K562 (cell line): ENCODE measurements around the gene GABRA1. TPM values are rescaled to one million over a fixed set of nuclear protein-coding genes. Genes with fewer than 3 reads are reported as not detected.

ENCODE experiments used
- ATAC-seq: fragments of 200-7000 bp; cut with Tn5 transposase; 3 replicates; pipeline ENCODE4 v1.9.1; 2020; ENCODE audit warnings: moderate library complexity
- BruUV-seq: library from RNA; stranded (reverse); fragments of 400-500 nt; replicated peaks from 2 replicates; lab custom pipeline; 2021; lab: Mats Ljungman, UMichigan
- CTCF ChIA-PET: fragments of 300-600 bp; formaldehyde crosslinking; extraction: SDS; loops from one replicate; lab custom pipeline; 2021; ENCODE audit warnings: low intra/inter-chr PET ratio; lab: Yijun Ruan, JAX
- POLR2A ChIA-PET: fragments of 300-600, 350-650 bp; sonication (Branson Sonifier 250); formaldehyde crosslinking; extraction: SDS; loops from one replicate; lab custom pipeline; 2021; ENCODE audit warnings: antibody characterized with exemption, inconsistent platforms; lab: Yijun Ruan, JAX
- DNase-seq, 4 experiments: peaks; one replicate each; pipeline versions ENCODE4 v3.0.0 to v3.0.0-alpha.2; 2011 to 2018; ENCODE audit warnings: low spot score in 3 of 4, mixed read lengths in 3 of 4; ENCODE audit errors: extremely low read depth in 1 of 4
- FAIRE-seq: peaks from 2 replicates; lab custom pipeline; 2011; peaks lifted over from hg19 to GRCh38; lab: Jason Lieb, UNC
- H2AFZ ChIP-seq: 2 replicates; pipeline ENCODE4 v1.6.0; 2011; ENCODE audit warnings: low read depth, low read length, control low read depth, inconsistent platforms
- H3K27ac ChIP-seq: fragments of 200-600 bp; 3 replicates; pipeline ENCODE4 v1.8.0; 2011; ENCODE audit warnings: low read depth, mild to moderate bottlenecking, control low read depth, inconsistent platforms, low read length, moderate library complexity, mixed read lengths; ENCODE audit errors: extremely low read depth
- H3K27me3 ChIP-seq, 2 experiments: fragments of 300-600 bp in 1 of 2; 2 replicates in 1 of 2; 3 replicates in 1 of 2; pipeline versions ENCODE4 v1.6.0 to v1.8.0; 2011; ENCODE audit warnings: inconsistent platforms in 2 of 2, low read length in 2 of 2, mild to moderate bottlenecking in 1 of 2, mixed read lengths in 1 of 2, moderate library complexity in 1 of 2; ENCODE audit not compliant: control insufficient read depth in 2 of 2, insufficient read depth in 2 of 2
- H3K36me3 ChIP-seq: fragments of 300-600 bp; 3 replicates; pipeline ENCODE4 v1.8.0; 2011; ENCODE audit warnings: mild to moderate bottlenecking, low read length, inconsistent platforms; ENCODE audit not compliant: control insufficient read depth, insufficient read depth
- H3K4me1 ChIP-seq, 2 experiments: fragments of 200-600 bp in 1 of 2; replicated peaks in 1 of 2; 2 replicates in 1 of 2; 3 replicates in 1 of 2; pipeline versions ENCODE4 v1.5.1 to v1.8.0; 2011; ENCODE audit warnings: inconsistent platforms in 2 of 2, low read length in 2 of 2, mild to moderate bottlenecking in 1 of 2, mixed read lengths in 1 of 2, moderate library complexity in 1 of 2; ENCODE audit not compliant: control insufficient read depth in 2 of 2, insufficient read depth in 2 of 2
- H3K4me2 ChIP-seq: 2 replicates; pipeline ENCODE4 v1.6.1; 2011; ENCODE audit warnings: low read length, control low read depth, inconsistent platforms, mixed read lengths; ENCODE audit not compliant: insufficient read depth
- H3K4me3 ChIP-seq: fragments of 200-600 bp; sonication (generic), shearing (Covaris generic); 2 replicates; pipeline ENCODE4 v1.5.1; 2016; ENCODE audit warnings: control low read depth, inconsistent platforms
- H3K79me2 ChIP-seq: fragments of 200-600 bp; 3 replicates; pipeline ENCODE4 v1.8.0; 2011; ENCODE audit warnings: low read length, inconsistent platforms; ENCODE audit not compliant: control insufficient read depth, insufficient read depth
- H3K9ac ChIP-seq, 2 experiments: 2 replicates each; pipeline versions ENCODE4 v1.6.0 to v1.6.1; 2011; ENCODE audit warnings: low read depth in 2 of 2, low read length in 2 of 2, control low read depth in 1 of 2, inconsistent platforms in 1 of 2, mild to moderate bottlenecking in 1 of 2, mixed read lengths in 1 of 2; ENCODE audit not compliant: insufficient read depth in 1 of 2
- H3K9me1 ChIP-seq: one replicate; pipeline ENCODE4 v1.6.0; 2011; ENCODE audit warnings: inconsistent platforms, mild to moderate bottlenecking, low read length, moderate library complexity; ENCODE audit not compliant: control insufficient read depth, insufficient read depth
- H3K9me3 ChIP-seq: replicated peaks from 2 replicates; pipeline ENCODE4 v1.5.1; 2011; ENCODE audit warnings: low read depth, low read length, inconsistent platforms; ENCODE audit not compliant: control insufficient read depth, insufficient read depth
- H4K20me1 ChIP-seq: replicated peaks from 2 replicates; pipeline ENCODE4 v1.6.1; 2011; ENCODE audit warnings: low read length, inconsistent platforms, mixed read lengths; ENCODE audit not compliant: control insufficient read depth, insufficient read depth
- ASH1L ChIP-seq: fragments of 450-650 bp; IDR thresholded peaks from 2 replicates; pipeline ENCODE4 v1.6.1; 2018; ENCODE audit warnings: borderline replicate concordance, mild to moderate bottlenecking, low read depth; ENCODE audit not compliant: partially characterized antibody
- DDX20 ChIP-seq: fragments of 450-650 bp; IDR thresholded peaks from 2 replicates; pipeline ENCODE4 v1.6.1; 2016; ENCODE audit warnings: missing genetic modification characterization, low read depth, mild to moderate bottlenecking, missing compliant biosample characterization, moderate library complexity
- ETV1 ChIP-seq: fragments of 450-650 bp; conservative IDR thresholded peaks from 2 replicates; pipeline ENCODE4 v1.6.1; 2016; ENCODE audit warnings: missing genetic modification characterization, control low read depth, low read depth, missing compliant biosample characterization
- FOSL1 ChIP-seq: fragments of 200-800 bp; sonication (Bioruptor generic); conservative IDR thresholded peaks from 2 replicates; pipeline ENCODE4 v1.6.1; 2016; ENCODE audit warnings: missing genetic modification characterization, missing compliant biosample characterization
- GATA2 ChIP-seq: sonication (generic); formaldehyde crosslinking; IDR thresholded peaks from 2 replicates; pipeline ENCODE4 v1.4.0; 2020; ENCODE audit warnings: mild to moderate bottlenecking, missing genetic modification reagents
- KAT7 ChIP-seq: sonication (generic); formaldehyde crosslinking; IDR thresholded peaks from 2 replicates; pipeline ENCODE4 v1.8.0; 2022; ENCODE audit warnings: missing genetic modification reagents, mild to moderate bottlenecking, borderline replicate concordance
- MCM3 ChIP-seq: fragments of 450-650 bp; IDR thresholded peaks from 2 replicates; pipeline ENCODE4 v1.6.1; 2016
- PRMT5 ChIP-seq: sonication (generic); formaldehyde crosslinking; IDR thresholded peaks from 2 replicates; pipeline ENCODE4 v1.5.0; 2020; ENCODE audit warnings: missing genetic modification reagents
- RBM25 ChIP-seq: fragments of 200-400 bp; formaldehyde crosslinking; IDR thresholded peaks from 2 replicates; pipeline ENCODE4 v1.6.1; 2018; ENCODE audit warnings: low read length, low read depth, moderate library complexity; ENCODE audit not compliant: severe bottlenecking
- RFX7 ChIP-seq: fragments of 250-450 bp; sonication (Bioruptor Pico); IDR thresholded peaks from 2 replicates; pipeline ENCODE4 v1.5.1; 2021; ENCODE audit warnings: mild to moderate bottlenecking
- SMARCA5 ChIP-seq: fragments of 450-650 bp; IDR thresholded peaks from 2 replicates; pipeline ENCODE4 v1.6.1; 2016
- ZBTB1 ChIP-seq: sonication (generic); formaldehyde crosslinking; IDR thresholded peaks from 2 replicates; pipeline ENCODE4 v1.8.1; 2023; ENCODE audit warnings: missing genetic modification reagents, low read depth, mild to moderate bottlenecking, borderline replicate concordance
- ZBTB7A ChIP-seq: IDR thresholded peaks from 2 replicates; pipeline ENCODE4 v1.6.1; 2011; ENCODE audit warnings: low read depth, mild to moderate bottlenecking, low read length, moderate library complexity, borderline replicate concordance; ENCODE audit not compliant: control insufficient read depth
- ZNF431 ChIP-seq: sonication (generic); formaldehyde crosslinking; IDR thresholded peaks from 2 replicates; pipeline ENCODE4 v1.8.0; 2022; ENCODE audit warnings: mild to moderate bottlenecking, missing genetic modification reagents
- WGBS: fragments of 100-300 bp; shearing (Covaris generic); methylation state at CpG from one replicate; pipeline ENCODE4 v1.1.6; 2016; ENCODE audit warnings: low coverage, mixed read lengths; ENCODE audit not compliant: insufficient coverage; ENCODE audit errors: missing lambda C conversion rate; 5-methylcytosine and 5-hydroxymethylcytosine counted together
- in situ Hi-C: fragments of 300-500 bp; cut with MboI; formaldehyde crosslinking; loops from 4 replicates; pipeline ENCODE4 v1.15.0; 2018; ENCODE audit warnings: inconsistent platforms, mixed read lengths
- intact Hi-C: fragments of 100-400 bp; cut with micrococcal nuclease; formaldehyde crosslinking; loops from 2 replicates; pipeline ENCODE4 v1.14.2; 2022
- polyA plus RNA-seq, 8 experiments: library from polyadenylated mRNA; depleted of rRNA in 4 of 8; stranded (reverse) in 5 of 8; unstranded in 3 of 8; fragments of >200 nt; fragmentation: Nextera tagmentation in 2 of 8; fragmentation: Illumina TruSeq in 1 of 8; extraction: Ambion mirVana in 2 of 8; extraction: Trizol in 1 of 8; gene quantifications; 2 replicates each; pipeline versions ENCODE4 v1.2.1 to v1.2.3, GENCODE V29; 2011 to 2014; ENCODE audit warnings: inconsistent platforms in 1 of 8, missing spikeins in 1 of 8
- total RNA-seq, 7 experiments: library from RNA; depleted of rRNA in 6 of 7; stranded (reverse); fragments of >200 nt in 6 of 7; fragmentation: Illumina TruSeq in 2 of 7; extraction: Trizol in 2 of 7; gene quantifications; 2 replicates each; pipeline versions ENCODE4 v1.2.1 to v1.2.3, GENCODE V29; 2011 to 2021; ENCODE audit warnings: low replicate concordance in 1 of 7
- TF ChIP-seq, protein P1 (sequence below), 3 experiments: IDR thresholded peaks in 2 of 3; conservative IDR thresholded peaks in 1 of 3; 2 replicates each; pipeline ENCODE4 v1.5.1; 2011 to 2012; ENCODE audit warnings: low read length in 3 of 3, mild to moderate bottlenecking in 3 of 3, control low read depth in 2 of 3, improper control_type of control experiment in 1 of 3, inconsistent platforms in 1 of 3, low read depth in 1 of 3, mixed read lengths in 1 of 3, moderate library complexity in 1 of 3; ENCODE audit not compliant: insufficient read depth in 2 of 3
- TF ChIP-seq, protein P2 (sequence below): IDR thresholded peaks from 2 replicates; pipeline ENCODE4 v1.6.1; 2011; ENCODE audit warnings: borderline replicate concordance, low read depth, mild to moderate bottlenecking, moderate library complexity, low read length; ENCODE audit not compliant: insufficient read depth, poor library complexity, severe bottlenecking

GABRA1 gene
- total and polyA plus RNA-seq, 9 of the 15 experiments (the other 6 are each of a cell fraction or from before 2014, with no cell fraction given): 0.07 TPM; not detected in 8

DNA sequence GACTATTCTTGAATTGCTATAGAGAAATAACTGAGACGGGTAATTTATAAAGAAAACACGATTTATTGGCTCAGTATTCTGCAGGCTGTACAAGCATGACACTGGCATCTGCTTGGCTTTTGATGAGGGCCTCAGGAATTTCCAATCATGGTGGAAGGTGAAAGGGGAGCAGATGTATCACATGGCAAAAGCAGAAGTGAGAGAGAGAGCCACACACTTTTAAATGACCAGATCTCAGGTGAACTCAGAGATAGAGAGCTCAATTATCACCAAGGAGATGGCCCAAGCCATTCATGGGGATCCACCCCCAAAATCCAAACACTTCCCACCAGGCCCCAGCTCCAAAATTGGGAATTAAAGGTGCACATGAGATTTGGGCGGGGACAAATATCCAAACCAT lies 15.3 kb downstream of the GABRA1 start (continued):
- TF ChIP-seq, protein P1, sequence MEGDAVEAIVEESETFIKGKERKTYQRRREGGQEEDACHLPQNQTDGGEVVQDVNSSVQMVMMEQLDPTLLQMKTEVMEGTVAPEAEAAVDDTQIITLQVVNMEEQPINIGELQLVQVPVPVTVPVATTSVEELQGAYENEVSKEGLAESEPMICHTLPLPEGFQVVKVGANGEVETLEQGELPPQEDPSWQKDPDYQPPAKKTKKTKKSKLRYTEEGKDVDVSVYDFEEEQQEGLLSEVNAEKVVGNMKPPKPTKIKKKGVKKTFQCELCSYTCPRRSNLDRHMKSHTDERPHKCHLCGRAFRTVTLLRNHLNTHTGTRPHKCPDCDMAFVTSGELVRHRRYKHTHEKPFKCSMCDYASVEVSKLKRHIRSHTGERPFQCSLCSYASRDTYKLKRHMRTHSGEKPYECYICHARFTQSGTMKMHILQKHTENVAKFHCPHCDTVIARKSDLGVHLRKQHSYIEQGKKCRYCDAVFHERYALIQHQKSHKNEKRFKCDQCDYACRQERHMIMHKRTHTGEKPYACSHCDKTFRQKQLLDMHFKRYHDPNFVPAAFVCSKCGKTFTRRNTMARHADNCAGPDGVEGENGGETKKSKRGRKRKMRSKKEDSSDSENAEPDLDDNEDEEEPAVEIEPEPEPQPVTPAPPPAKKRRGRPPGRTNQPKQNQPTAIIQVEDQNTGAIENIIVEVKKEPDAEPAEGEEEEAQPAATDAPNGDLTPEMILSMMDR (IDR thresholded peaks at IDR 0.05 in 2 of 3, conservative IDR thresholded peaks at IDR 0.05 in 1 of 3; ENCODE audit: insufficient read depth in 2 of 3, low read depth in 1 of 3, low read length in 3 of 3): no peak
- TF ChIP-seq RBM25 (no peak), GATA2 (CRISPR knock-in tag) (no peak), FOSL1 (tag) (no peak), ASH1L (no peak), ZBTB1 (CRISPR knock-in tag) (no peak), ETV1 (no peak), DDX20 (tag) (no peak)

DNA sequence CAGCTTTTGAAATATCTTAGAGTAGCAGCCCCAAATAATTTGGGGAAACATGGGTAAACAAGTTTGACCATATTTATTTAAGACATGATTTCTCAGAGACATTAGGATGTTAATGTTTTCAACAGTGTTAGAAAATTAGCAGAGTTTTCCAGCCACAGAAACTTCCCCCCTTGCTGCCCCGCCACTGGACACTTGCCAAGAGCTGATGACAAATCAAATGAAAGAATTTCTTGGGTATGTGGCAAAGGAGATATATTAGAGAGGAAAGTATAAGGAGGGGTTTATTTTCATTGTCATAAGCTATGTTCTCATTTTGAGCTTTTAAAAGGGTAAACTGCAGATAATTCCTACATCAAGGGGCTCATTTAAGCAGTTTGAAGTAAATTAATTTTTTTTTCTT lies 15.9 kb downstream of the GABRA1 start:
- BruUV-seq: no TSS peak
- Histone ChIP-seq H3K79me2 (no peaks in the 10 kb centered on the region), H3K4me1 (no peaks in the 10 kb centered on the region), H3K27ac (no peak overlapping the region), H4K20me1 (no peaks in the 10 kb centered on the region), H3K9me1 (no peaks in the 10 kb centered on the region), H3K9ac (no peak overlapping the region), H2AFZ (no peak overlapping the region), H3K27me3 (no peaks in the 10 kb centered on the region), H3K4me2 (no peak overlapping the region), H3K4me3 (no peak overlapping the region), H3K36me3 (no peaks in the 10 kb centered on the region), H3K9me3 (no peaks in the 10 kb centered on the region)
- ChIA-PET CTCF (no interaction called here), POLR2A (no interaction called here)
- no peak for ATAC-seq
- intact Hi-C loops (no loop called here), in situ Hi-C loops (no loop called here)
- no peak for DNase-seq
- whole genome bisulfite sequencing: 8% methylated on average over 1 of the region's 1 CpG
- FAIRE-seq: no peak
- TF ChIP-seq, protein P2, sequence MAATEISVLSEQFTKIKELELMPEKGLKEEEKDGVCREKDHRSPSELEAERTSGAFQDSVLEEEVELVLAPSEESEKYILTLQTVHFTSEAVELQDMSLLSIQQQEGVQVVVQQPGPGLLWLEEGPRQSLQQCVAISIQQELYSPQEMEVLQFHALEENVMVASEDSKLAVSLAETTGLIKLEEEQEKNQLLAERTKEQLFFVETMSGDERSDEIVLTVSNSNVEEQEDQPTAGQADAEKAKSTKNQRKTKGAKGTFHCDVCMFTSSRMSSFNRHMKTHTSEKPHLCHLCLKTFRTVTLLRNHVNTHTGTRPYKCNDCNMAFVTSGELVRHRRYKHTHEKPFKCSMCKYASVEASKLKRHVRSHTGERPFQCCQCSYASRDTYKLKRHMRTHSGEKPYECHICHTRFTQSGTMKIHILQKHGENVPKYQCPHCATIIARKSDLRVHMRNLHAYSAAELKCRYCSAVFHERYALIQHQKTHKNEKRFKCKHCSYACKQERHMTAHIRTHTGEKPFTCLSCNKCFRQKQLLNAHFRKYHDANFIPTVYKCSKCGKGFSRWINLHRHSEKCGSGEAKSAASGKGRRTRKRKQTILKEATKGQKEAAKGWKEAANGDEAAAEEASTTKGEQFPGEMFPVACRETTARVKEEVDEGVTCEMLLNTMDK: no peak
- TF ChIP-seq PRMT5 (CRISPR knock-in tag) (no peak), RFX7 (CRISPR knock-in tag) (no peak), SMARCA5 (no peak), MCM3 (no peak), KAT7 (no peak), ZBTB7A (no peak), ZNF431 (CRISPR knock-in tag) (no peak)
